Measurements from ENCODE around the gene NR4A2.

NR4A2 gene

DNA sequence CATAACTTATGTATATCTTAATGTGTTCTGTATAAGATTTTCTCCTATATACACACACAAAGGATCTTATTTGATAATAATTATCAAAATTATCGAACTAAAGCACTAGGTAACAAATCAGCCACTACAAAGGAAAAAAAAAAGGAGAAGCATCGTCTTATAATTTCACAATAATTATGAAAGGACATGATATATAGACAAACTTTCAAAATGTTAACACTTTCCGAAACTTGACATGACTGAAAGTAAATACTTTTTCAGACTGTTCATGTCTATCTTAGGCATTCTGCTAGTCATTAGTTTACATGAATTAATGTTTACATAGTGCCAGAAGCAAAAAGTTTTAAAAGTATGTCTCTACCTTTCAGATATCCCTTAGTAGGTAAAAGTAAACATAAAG lies 7.3 kb upstream of the NR4A2 start:
- no peak for DNase-seq

DNA sequence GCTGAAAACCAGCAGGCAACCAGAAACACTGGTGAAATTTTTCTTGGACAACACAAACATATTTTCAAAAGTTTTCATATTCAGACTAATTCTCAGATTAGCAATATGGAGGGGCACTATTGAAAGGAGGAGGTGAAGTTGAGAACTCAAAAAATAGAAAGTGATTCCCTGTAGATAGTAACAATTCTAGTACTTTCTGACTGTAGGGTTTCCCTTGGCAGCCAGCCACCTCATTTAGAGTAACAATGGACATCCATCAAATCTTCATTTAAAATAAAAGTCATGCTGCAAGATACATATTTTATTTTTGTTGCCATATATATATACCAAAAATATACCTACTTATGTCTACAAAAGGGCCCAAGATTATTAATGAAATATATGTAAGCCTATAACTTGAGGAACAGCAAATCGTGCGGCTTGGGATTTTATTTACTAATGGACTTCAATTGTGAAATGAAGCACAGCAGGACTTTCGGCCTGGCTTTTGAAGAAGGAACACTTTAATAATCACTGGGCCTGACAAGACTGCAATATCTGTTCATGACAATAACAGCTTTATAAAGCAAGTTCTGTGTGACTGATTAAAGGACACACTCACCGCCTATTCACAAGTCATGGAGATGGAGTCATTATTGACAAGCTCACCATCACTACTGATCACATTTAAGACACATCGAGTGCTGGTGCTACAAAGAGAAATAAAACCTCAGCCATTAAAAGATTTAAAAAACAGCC lies 6.8 kb upstream of the NR4A2 start:
- DNase-seq = no peak

DNA sequence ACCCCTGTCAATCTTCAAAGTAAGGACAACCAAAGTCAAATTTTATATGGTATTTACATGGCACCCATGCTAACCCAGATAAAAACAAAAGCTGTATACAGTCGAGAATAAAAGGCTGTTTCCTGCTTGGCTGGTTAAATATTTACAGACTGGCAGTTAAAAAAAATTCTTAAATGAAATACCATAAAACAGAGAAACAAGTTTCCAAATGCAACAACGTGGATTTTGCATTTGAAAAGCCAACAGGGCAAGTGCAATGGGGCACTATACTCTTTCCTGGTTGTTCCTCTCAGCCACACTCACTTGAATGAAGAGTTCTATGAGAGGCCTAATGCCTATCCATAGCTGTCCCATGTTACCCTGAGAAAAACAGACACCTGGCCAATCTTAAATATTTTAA lies 6.1 kb upstream of the NR4A2 start:
- DNase-seq = no peak

DNA sequence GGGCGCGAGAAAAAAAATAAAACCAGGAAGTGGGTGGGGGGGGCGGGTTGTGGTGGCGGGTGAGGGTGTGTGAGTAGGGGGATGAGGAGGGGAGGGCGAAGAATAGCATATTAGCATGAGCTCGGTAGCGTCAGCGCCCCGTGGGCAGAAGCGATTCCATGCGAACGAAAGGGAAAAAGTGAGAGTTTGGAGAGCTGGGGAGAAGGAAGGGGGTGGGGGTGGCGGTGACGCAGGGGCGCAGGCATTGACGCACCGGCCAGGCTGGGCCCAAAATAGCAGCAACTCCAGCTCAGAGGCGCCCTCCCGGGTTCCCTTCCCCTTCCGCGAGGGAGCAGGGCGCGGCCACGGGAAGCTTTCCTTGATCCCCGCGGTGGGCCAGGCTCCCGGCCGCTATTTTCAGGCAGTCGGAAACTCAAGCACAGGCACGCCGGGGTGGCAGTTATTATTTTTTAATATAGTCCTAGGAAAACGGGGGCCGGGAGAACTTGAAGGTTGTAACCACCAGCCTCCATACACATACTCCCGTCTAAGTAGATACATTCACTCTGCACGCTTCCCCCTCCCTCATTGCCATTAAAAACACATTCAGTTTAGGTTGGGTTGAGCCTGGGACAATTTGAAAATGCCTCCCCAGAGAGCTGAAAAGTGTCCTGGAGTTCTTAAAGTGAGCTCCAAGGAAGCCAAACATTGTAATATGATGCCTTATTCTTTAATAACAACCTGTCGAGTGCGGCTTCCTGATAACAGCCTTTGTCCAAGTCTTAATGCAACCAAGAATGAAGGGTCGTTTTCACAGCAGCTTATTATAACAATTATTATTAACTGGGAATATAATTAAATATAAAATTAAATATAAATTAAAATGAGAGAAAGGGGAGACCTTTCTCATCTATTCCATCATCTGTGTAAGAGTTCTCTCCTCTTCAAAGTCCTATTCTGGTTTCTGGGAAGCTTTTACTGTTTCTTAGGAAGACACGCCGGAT lies 2.3 kb upstream of the NR4A2 start:
- peak; percentile 93 for DNase-seq

DNA sequence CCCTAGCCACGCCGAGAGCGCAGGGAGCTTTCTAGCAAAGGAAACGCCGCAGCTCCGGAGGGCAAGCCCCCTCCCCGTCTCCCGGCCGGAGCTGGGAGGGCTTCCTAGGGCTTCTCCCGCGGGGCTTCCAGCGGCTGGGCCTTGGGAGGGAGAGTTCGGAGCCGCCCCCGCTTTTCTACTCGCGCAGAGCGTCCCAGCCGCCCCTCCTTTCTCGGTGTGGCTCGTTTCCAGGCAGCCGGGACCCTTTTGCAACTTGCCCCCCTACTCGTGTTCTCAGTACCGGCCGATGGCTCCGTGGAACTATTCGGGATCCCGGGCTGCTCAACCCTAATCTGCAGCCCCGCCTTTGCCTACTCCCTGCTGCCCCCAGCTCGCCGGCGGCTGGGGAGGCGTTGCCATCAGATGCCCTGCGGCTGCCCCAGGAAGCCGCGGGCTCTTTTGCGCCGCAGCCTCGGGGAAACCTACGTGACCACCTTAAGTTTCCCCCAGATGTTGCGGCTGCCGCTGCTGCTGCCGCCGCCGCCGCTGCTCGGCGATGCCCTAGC lies 1.5 kb upstream of the NR4A2 start:
- peak; percentile 91 for DNase-seq

DNA sequence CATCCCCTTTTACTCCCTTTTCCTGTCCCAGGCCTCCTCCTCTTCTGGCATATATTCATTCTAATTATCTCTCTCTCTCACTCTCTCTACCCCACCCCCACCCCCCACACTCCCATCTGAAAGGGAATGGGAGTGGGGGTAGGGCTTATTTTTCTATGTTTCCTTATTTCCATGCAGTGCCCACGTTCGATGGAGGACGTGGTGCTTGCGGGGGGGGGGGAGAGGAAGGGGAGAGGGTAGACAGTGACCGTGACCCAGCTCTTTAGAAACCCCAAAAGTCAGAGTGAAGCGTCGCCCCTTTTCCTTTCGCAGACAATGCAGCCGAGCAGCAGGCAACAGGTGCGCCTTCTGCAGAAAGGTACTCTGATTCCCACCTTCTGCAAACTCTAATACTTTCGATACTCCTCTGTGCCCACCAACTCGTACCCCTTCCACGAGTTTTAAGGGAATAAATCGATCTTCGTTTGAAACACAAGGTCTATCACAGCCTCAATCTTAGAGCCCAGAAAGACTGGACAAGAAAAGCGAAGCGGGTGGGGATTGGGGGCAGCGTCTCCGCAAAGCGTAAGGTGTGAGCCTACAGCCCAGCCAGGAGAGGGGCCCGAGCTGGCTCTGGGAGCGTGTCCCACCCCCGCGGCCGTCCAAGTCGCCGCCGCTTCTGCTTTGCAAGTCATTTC lies 891 bp upstream of the NR4A2 start:
- DNase-seq = peak; percentile 69

DNA sequence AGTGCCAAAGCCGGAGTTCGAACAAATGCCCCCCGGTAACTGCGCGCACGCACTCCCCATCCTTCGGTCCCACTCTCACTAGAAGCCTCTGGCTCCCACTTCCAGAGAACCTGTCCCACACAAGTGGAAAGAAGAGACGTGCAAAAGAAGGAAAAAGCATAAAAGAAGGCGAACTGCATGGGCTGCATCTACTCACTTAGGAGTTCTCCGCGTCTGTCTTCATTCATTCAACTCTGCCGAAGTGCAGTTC lies 312 bp downstream of the NR4A2 start:
- DNase-seq = peak; percentile 71

DNA sequence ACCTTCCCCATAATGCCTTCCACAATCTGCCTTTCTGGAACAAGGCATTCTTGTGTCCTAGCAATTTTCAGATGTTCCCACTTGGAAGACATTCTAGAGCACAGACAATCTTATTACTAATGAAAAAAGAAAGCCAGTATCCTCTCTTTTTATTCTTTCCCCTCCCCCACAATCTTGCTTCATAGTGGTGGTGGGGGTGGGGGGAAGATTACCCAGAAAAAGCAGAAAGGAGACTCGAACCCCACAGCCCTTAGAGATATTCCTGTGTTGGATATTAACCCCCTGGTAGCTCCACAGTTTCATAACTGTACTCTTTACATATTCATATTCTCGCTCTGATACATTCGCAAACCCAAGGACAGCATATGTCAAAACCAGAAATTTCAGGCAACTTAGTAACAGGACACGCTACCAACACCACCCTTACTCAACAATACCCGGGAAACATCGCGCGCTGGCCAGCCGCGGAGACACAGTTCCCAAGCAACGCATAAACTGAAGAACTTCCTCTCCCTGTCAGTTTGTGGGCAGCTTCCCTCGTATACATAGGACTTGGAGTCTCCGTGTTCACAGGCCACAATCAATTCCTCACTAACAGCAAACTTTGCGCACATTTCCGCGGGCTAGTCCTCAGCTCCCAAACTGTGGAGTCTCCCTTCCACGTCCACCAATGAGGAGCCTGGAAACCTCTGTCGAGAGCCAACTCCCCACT lies 793 bp downstream of the NR4A2 start:
- DNase-seq = peak; percentile 72

DNA sequence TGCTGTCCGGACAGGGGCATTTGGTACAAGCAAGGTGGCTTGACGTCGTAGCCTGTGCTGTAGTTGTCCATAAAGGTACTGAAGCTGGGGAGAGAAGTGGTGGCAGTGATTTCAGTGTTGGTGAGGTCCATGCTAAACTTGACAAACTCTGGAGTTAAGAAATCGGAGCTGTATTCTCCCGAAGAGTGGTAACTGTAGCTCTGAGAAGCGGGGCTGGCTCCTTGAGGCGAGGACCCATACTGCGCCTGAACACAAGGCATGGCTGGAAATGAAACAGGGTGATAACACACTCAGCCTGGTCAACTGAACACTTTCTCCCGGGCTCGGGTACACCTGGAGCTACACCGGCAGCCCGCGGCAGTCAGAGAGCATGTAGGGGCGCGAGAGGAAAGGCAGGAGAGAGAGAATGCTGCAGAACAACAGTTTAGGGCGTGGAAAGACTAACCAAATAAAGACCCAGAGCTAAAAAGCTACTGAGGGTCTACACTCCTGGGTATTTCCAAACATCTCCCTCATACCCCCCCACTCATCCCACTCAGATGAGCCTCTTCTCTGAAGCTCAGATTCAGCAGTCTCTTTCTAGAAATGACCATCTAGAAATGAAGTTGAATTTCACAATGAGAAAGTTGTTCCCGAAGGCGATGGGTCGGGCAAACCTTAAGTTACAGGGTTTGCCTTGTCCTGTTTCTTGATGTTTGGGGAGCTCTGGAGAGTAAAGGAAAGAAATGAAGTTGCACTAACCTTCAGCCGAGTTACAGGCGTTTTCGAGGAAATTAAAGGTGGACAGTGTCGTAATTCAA lies 2.4 kb downstream of the NR4A2 start:
- DNase-seq = no peak

DNA sequence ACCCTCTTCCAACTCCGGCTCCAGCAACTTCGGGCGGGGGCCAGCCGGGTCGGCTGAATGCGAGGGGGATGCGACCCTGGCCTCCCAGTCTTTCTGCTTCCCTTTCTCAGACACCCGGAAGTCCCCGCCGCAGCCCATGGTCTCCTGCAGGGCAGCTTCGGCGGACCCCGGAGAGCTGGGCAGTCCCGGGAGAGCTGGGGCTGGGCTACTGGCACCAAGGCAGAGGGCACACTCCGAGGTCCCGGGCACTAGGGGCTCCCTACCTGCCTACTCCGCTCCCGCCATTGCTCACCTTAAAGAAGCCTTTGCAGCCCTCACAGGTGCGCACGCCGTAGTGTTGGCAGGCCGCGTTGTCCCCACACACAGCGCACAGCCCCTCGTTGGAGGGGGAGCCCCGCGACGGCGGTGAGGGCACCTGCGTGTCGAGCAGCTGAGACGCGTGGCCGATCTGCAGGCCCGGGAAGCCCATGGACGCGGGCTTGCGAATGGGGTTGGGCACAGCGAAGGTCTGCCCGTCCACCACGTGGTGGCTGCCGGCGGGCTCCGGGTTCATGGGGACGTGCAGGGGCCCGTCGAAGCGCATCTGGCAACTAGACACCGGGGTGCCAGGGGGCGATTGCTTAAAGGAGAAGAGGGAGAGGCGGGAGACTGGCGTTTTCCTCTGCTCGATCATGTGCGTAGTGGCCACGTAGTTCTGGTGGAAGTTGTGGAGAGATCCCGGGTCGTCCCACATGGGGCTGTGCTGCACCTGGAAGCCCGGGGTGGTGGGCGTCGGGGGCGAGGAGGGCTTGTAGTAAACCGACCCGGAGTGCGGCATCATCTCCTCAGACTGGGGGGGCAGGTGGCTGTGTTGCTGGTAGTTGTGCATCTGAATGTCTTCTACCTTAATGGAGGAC lies 3.2 kb downstream of the NR4A2 start:
- DNase-seq = no peak

DNA sequence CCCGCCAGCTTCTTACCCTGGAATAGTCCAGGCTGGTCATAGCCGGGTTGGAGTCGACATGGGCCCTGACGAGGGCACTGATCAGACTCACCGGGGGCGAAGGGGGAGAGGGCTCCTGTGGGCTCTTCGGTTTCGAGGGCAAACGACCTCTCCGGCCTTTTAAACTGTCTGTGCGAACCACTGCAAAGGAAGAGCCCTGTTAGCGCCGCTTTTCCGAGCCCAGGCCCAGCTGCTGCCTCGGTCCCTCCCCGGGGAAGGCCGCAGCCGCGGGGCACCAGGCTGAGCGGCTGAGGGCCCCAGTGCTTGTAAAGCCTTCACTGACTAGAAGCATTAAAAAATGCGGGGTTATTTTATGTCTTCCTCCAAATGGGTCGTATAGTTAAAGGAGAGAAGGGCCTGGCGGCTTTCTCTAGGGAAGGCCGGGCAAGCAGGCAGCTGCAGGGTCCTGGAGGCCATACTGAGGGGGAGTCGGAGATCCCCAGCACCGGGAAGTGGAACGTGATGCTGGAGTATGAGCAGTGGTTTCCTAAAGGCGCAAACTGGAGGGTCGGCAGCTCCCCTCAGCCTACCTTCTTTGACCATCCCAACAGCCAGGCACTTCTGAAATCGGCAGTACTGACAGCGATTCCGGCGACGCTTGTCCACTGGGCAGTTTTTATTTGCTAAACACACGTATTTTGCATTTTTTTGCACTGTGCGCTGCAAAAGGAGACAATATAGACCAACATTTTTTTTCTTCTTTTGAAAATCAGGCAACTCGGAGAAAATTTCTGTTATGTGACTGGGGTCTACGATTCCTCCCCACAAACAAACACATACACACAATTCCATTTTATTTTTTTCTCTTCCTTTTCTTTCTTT lies 4.5 kb downstream of the NR4A2 start:
- no peak for DNase-seq

DNA sequence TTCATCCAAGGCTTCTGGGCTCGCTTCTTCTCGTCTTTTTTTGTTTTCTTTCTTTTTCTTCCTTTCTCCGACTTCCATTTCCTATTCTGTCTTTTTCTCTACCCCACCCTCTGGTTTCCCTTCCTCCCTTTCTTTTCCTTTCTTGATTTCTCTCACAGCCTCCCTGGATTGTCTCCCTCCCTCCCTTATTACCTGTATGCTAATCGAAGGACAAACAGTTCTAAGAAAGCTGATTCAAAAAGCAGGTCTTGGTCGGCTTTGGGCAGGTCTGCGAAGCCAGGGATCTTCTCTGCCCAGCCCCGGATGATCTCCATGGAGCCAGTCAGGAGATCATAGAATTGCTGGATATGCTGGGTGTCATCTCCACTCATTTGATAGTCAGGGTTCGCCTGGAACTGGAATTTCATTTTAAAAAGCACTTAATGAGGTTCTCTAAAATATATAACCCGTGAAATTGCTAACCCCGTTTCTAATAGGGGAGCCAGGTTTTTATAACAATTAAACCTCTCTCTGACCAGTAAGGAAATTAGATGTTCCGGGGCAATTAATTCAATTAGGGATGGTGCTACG lies 5.9 kb downstream of the NR4A2 start:
- no peak for DNase-seq

DNA sequence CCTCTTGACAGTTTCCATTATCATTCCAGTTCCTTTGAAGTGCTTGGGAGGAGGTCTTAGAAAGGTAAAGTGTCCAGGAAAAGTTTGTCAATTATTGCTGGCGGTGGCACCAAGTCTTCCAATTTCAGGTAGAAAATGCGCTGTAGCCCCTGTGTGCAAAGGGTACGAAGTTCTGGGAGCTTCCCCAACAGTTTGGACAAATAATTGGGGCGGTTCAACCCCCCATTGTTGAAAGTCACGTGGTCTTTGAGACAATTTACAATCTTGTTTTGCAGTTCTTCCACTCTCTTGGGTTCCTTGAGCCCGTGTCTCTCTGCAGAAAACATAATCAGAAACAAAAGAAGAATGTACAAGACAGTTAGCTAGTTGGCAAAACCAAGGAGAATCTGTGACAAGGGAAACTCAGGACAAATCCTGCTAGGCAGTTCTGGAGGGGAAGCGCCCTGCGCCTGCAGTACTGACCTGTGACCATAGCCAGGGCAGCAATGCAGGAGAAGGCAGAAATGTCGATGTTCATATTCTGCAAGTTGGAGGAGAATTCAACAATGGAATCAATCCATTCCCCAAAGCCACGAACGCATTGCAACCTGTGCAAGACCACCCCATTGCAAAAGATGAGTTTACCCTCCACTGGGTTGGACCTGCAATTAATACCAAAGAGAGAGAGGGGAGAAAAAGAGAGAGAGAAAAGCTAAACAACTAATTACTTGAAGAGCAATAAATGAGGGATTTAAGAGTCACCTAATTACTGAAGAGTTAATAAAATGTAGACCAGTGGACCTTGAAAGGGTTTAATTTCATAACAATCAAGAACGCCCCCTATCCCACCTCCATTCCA lies 6.6 kb downstream of the NR4A2 start:
- DNase-seq = no peak

DNA sequence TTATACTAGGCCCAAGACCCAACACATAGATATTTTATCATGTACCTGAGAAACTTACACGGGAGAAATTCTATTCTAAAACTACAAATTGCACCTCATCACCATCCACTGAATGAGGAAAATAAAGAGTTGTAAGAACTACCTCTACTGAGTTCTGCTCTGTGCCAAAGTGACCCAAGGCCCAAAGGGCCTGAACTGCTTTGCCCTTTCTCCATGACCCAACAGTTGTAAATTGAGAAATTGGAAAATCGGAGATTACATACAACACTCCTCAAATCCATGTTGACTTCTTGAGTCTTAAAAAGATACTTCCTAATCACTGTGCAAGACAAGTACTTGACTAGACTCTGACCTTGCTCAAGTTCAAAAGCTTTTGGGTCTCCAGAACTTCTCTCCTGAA lies 8.8 kb downstream of the NR4A2 start:
- no peak for DNase-seq

DNA sequence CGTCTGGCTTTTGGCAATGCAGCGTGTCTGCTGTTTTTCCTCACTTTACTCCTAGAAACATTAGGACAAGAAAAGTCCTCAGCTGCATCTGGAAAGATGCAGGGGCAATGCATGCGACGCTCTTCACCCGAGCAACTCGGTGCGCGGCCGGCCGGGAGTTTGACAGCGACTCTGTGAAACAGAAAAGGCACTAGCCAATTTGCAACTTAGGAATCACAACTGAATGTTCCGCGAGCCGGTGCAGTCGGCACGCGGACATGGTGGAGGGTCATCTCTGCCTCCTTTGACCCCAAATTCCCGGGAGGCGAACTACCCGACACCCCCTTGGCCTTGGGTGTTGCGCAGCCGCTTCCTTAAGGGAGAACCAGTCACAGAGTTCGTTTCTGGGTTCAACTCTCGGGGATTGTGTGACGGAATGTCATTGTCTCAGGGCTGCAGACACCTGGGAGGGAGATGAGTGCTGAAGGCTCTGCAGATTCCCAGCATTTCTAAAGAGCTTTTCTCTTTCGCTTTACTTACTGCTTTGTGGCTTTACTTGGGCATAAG lies 9.8 kb downstream of the NR4A2 start:
- no peak for DNase-seq

DNA sequence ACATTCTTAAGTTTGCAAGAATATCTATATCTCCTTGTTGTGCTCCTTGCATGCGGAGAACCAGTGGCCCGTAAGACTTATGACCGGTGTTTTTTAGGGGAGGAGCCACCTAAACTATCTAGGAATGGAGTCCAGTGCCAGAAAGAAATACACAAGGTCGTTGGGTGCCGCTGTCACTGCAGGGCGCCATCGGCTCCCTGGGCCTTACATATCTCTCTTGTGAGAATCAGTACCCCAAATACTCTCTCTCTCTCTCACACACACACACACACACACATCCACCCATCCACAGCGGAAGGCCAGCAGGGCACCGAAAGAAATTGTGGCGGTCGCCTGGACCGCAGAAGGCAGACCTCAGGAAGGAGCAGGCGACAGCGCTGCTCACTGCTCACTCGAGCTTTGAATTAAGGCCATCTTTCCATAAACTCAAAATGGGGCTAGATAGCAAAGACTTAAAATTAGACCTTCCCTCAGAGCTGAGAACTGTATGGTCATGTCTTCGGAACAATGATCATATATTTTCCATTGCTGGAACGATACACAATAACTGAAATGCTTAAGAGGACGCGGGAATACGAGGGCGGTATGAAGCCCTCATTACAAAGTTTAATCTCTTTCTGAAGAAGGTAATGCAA lies 10.4 kb downstream of the NR4A2 start:
- no peak for DNase-seq

DNA sequence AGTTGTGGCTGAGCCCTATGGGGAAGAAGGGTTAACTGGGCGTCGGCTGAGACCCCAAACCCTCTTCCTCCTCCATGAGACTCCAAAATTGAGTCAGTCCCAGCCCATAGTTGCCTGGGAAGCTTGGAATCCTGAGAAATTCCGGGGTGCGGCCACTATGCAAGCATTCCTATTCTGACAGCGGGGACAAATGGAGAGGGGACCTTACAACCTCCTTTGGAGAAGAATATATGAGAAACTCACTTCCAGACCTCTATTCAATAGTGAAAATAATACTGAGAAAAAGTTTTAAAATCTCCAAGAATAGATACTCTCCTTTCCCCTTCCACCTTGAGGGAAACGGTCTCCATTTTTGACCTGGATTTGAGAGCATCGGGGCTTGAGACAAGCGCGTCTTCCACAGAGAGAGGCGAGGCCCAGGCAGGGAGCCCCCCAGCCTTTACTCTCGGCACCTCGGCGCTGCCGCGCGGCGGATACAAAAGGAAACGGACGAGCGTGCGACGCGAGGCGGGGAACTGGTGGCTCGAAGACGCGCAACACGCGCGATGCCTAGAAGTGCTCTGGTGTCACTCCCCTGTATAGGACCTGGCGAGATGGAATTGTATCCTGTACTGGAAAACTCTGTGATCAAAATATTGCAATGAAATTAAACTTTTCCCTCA lies 11.1 kb downstream of the NR4A2 start:
- peak; percentile 73 for DNase-seq
